OCI-LY1 (cell line): ENCODE measurements around the gene PDE9A.

Experiments
- H2AFZ ChIP-seq: fragments of 200-600 bp; sonication (generic), shearing (Covaris generic); 2 replicates; pipeline ENCODE4 v1.6.0; 2014; ENCODE audit warnings: antibody characterized with exemption, mild to moderate bottlenecking, low read length
- H3F3A ChIP-seq: fragments of 200-600 bp; sonication (generic), shearing (Covaris generic); 2 replicates; pipeline ENCODE4 v1.6.0; 2014; ENCODE audit warnings: mild to moderate bottlenecking, antibody characterized with exemption, low read length, moderate library complexity; ENCODE audit not compliant: insufficient read depth
- H3K27ac ChIP-seq: fragments of 200-600 bp; sonication (generic); 2 replicates; pipeline ENCODE4 v1.5.1; 2014; ENCODE audit warnings: low read length, mixed run types, mild to moderate bottlenecking, low read depth; ENCODE audit not compliant: poor library complexity, severe bottlenecking
- H3K27me3 ChIP-seq: fragments of 200-600 bp; sonication (generic); 2 replicates; pipeline ENCODE4 v1.6.0; 2014; ENCODE audit warnings: antibody characterized with exemption, mild to moderate bottlenecking, low read length, moderate library complexity; ENCODE audit not compliant: insufficient read depth
- H3K36me3 ChIP-seq: fragments of 200-600 bp; sonication (generic); 2 replicates; pipeline ENCODE4 v1.6.1; 2014; ENCODE audit warnings: mild to moderate bottlenecking, antibody characterized with exemption, low read length, moderate library complexity, mixed read lengths; ENCODE audit not compliant: insufficient read depth
- H3K4me1 ChIP-seq: fragments of 200-600 bp; sonication (generic); 2 replicates; pipeline ENCODE4 v1.5.1; 2014; ENCODE audit warnings: mild to moderate bottlenecking, low read length, moderate library complexity; ENCODE audit not compliant: insufficient read depth, severe bottlenecking
- H3K4me2 ChIP-seq: fragments of 200-600 bp; sonication (generic), shearing (Covaris generic); 2 replicates; pipeline ENCODE4 v1.6.1; 2014; ENCODE audit warnings: low read length
- H3K4me3 ChIP-seq: fragments of 200-600 bp; sonication (generic); 2 replicates; pipeline ENCODE4 v1.5.1; 2014; ENCODE audit warnings: low read length, low read depth, mild to moderate bottlenecking, mixed read lengths; ENCODE audit not compliant: poor library complexity, severe bottlenecking
- H3K79me2 ChIP-seq: fragments of 200-600 bp; shearing (Covaris generic); 2 replicates; pipeline ENCODE4 v1.6.1; 2016; ENCODE audit warnings: mixed run types, low read length, mixed read lengths; ENCODE audit not compliant: insufficient read depth
- H3K9ac ChIP-seq: fragments of 200-600 bp; sonication (generic), shearing (Covaris generic); 2 replicates; pipeline ENCODE4 v1.6.1; 2014; ENCODE audit warnings: mild to moderate bottlenecking, low read length, mixed read lengths
- H3K9me2 ChIP-seq: fragments of 200-600 bp; sonication (generic), shearing (Covaris generic); 2 replicates; pipeline ENCODE4 v1.6.1; 2014; ENCODE audit warnings: low read depth, mild to moderate bottlenecking, low read length, mixed read lengths
- H3K9me3 ChIP-seq: fragments of 200-600 bp; shearing (Covaris generic); 2 replicates; pipeline ENCODE4 v1.6.1; 2014; ENCODE audit warnings: low read length, mixed read lengths
- H4K20me1 ChIP-seq: fragments of 200-600 bp; sonication (generic), shearing (Covaris generic); 2 replicates; pipeline ENCODE4 v1.6.0; 2016; ENCODE audit warnings: mild to moderate bottlenecking, low read length; ENCODE audit not compliant: insufficient read depth
- CTCF ChIP-seq: fragments of 200-600 bp; sonication (generic), shearing (Covaris generic); IDR thresholded peaks from 2 replicates; pipeline ENCODE4 v1.5.1; 2017; ENCODE audit warnings: mild to moderate bottlenecking, antibody characterized with exemption, low read length, moderate library complexity, mixed read lengths
- EZH2 ChIP-seq: fragments of 200-600 bp; sonication (generic), shearing (Covaris generic); IDR thresholded peaks from 2 replicates; pipeline ENCODE4 v1.8.0; 2017; ENCODE audit warnings: borderline replicate concordance, mixed run types, mild to moderate bottlenecking, antibody characterized with exemption, low read length, moderate library complexity, mixed read lengths

PDE9A gene

GRCh38 chr21:42668298-42668992, 15.0 kb downstream of the PDE9A start:
- Histone ChIP-seq H3K36me3 (no peaks in the 10 kb centered on the region), H3K27ac (no peak overlapping the region), H3K4me3 (no peak overlapping the region), H3K27me3 (peaks cover 6% of the 10 kb centered on the region; the same call in 1 of the 2 replicates), H3K9ac (no peak overlapping the region), H2AFZ (no peak overlapping the region), H3F3A (no peaks in the 10 kb centered on the region), H3K4me2 (no peak overlapping the region), H3K4me1 (no peaks in the 10 kb centered on the region), H4K20me1 (no peaks in the 10 kb centered on the region), H3K79me2 (no peaks in the 10 kb centered on the region), H3K9me3 (no peaks in the 10 kb centered on the region), H3K9me2 (no peaks in the 10 kb centered on the region)
- TF ChIP-seq EZH2 (no peak), CTCF (no peak)

GRCh38 chr21:42669041-42669440, 15.6 kb downstream of the PDE9A start:
- Histone ChIP-seq H2AFZ (no peak overlapping the region), H3K9me2 (no peaks in the 10 kb centered on the region), H3K4me3 (no peak overlapping the region), H3K9me3 (no peaks in the 10 kb centered on the region), H3K36me3 (no peaks in the 10 kb centered on the region), H3K4me2 (no peak overlapping the region), H3K9ac (no peak overlapping the region), H3K4me1 (no peaks in the 10 kb centered on the region), H3K79me2 (no peaks in the 10 kb centered on the region), H3K27me3 (peaks cover 6% of the 10 kb centered on the region; the same call in 1 of the 2 replicates), H3K27ac (no peak overlapping the region), H4K20me1 (no peaks in the 10 kb centered on the region), H3F3A (no peaks in the 10 kb centered on the region)
- no peak for TF ChIP-seq EZH2
- TF ChIP-seq CTCF, result no peak

GRCh38 chr21:42670058-42670880, 16.8 kb downstream of the PDE9A start:
- no peak overlapping the region for H3K9ac ChIP-seq
- no peaks in the 10 kb centered on the region for H3K4me1 ChIP-seq
- H3K9me3 ChIP-seq, result no peaks in the 10 kb centered on the region
- no peaks in the 10 kb centered on the region for H3K9me2 ChIP-seq
- H3K36me3 ChIP-seq, result no peaks in the 10 kb centered on the region
- no peaks in the 10 kb centered on the region for H3K79me2 ChIP-seq
- H2AFZ ChIP-seq, result no peak overlapping the region
- H3K4me2 ChIP-seq, result no peak overlapping the region
- no peak overlapping the region for H3K27ac ChIP-seq
- peaks cover 6% of the 10 kb centered on the region; the same call in 1 of the 2 replicates for H3K27me3 ChIP-seq
- H4K20me1 ChIP-seq, result no peaks in the 10 kb centered on the region
- no peak overlapping the region for H3K4me3 ChIP-seq
- no peaks in the 10 kb centered on the region for H3F3A ChIP-seq
- TF ChIP-seq EZH2, result no peak
- no peak for TF ChIP-seq CTCF
